K562 (cell line): ENCODE measurements around the gene NDUFAF8. TPM values are rescaled to one million over a fixed set of nuclear protein-coding genes. Genes with fewer than 3 reads are reported as not detected.

Source experiments
- CBX1 ChIP-seq: sonication (generic); IDR thresholded peaks from 2 replicates; pipeline ENCODE4 v1.6.1; 2016; ENCODE audit warnings: antibody characterized with exemption, low read depth, mild to moderate bottlenecking
- FOXP1 ChIP-seq: sonication (generic); formaldehyde crosslinking; IDR thresholded peaks from 2 replicates; pipeline ENCODE4 v1.8.0; 2022; ENCODE audit warnings: mild to moderate bottlenecking, missing genetic modification reagents
- MCM5 ChIP-seq: fragments of 450-650 bp; IDR thresholded peaks from 2 replicates; pipeline ENCODE4 v1.6.1; 2016; ENCODE audit warnings: low read depth
- SIN3B ChIP-seq: fragments of 450-650 bp; IDR thresholded peaks from 2 replicates; pipeline ENCODE4 v1.6.1; 2017; ENCODE audit warnings: low read depth, mild to moderate bottlenecking, moderate library complexity
- SMAD2 ChIP-seq: fragments of 150-350 bp; IDR thresholded peaks from 2 replicates; pipeline ENCODE4 v1.6.1; 2014; ENCODE audit warnings: low read depth, mild to moderate bottlenecking, low read length
- TFAP4 ChIP-seq: sonication (generic); formaldehyde crosslinking; IDR thresholded peaks from 2 replicates; pipeline ENCODE4 v1.8.0; 2022; ENCODE audit warnings: missing genetic modification reagents, mild to moderate bottlenecking, moderate library complexity, borderline replicate concordance
- ZBTB9 ChIP-seq: fragments of 450-650 bp; formaldehyde crosslinking; IDR thresholded peaks from 2 replicates; pipeline ENCODE4 v1.4.0; 2020; ENCODE audit warnings: mild to moderate bottlenecking, moderate library complexity
- polyA plus RNA-seq, 8 experiments: library from polyadenylated mRNA; depleted of rRNA in 4 of 8; stranded (reverse) in 5 of 8; unstranded in 3 of 8; fragments of >200 nt; fragmentation: Nextera tagmentation in 2 of 8; fragmentation: Illumina TruSeq in 1 of 8; extraction: Ambion mirVana in 2 of 8; extraction: Trizol in 1 of 8; gene quantifications; 2 replicates each; pipeline versions ENCODE4 v1.2.1 to v1.2.3, GENCODE V29; 2011 to 2014; ENCODE audit warnings: inconsistent platforms in 1 of 8, missing spikeins in 1 of 8
- total RNA-seq, 7 experiments: library from RNA; depleted of rRNA in 6 of 7; stranded (reverse); fragments of >200 nt in 6 of 7; fragmentation: Illumina TruSeq in 2 of 7; extraction: Trizol in 2 of 7; gene quantifications; 2 replicates each; pipeline versions ENCODE4 v1.2.1 to v1.2.3, GENCODE V29; 2011 to 2021; ENCODE audit warnings: low replicate concordance in 1 of 7

NDUFAF8 gene
- total and polyA plus RNA-seq, 9 of the 15 experiments (the other 6 are each of a cell fraction or from before 2014, with no cell fraction given) = 13.5 to 144 (median 90.0) TPM

- 0 out of 2 replicates have a peak, but pooled peaks have one; percentile 21 for TF ChIP-seq ZBTB9 (CRISPR knock-in tag)
- no peak for TF ChIP-seq SMAD2
- peak; percentile 97 for TF ChIP-seq SIN3B
- TF ChIP-seq MCM5 = no peak
- no peak; the same call in 1 of the 2 replicates for TF ChIP-seq CBX1
- TF ChIP-seq FOXP1 = no peak
- peak; percentile 54; the same call in 1 of the 2 replicates for TF ChIP-seq TFAP4
Measured at GRCh38 chr17:81238815-81239713, at the start of gene NDUFAF8, which contains the start of gene TEPSIN (continued).
